NOMO-1 (cell line): ENCODE data around the gene ZCCHC2.
A peak's percentile ranks its signal among the peaks of the same experiment; 100 is the strongest.

Experiments
- DNase-seq, 2 experiments: peaks; one replicate each; lab custom pipeline; 2025; ENCODE audit not compliant: unreplicated experiment in 2 of 2; lab: John Stamatoyannopoulos, UW

Gene ZCCHC2

DNA sequence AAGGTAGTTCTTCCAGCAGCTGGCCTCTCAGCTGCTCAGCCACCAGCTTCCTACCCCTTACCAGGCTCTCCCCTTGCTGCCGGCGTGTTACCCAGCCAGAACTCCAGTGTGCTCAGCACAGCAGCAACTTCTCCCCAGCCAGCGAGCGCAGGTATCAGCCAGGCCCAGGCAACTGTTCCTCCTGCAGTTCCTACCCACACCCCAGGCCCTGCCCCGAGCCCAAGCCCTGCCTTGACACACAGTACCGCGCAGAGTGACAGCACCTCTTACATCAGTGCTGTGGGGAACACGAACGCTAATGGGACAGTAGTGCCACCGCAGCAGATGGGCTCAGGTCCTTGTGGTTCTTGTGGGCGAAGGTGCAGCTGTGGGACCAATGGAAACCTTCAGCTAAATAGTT lies 52.0 kb downstream of the ZCCHC2 start:
- no peak for DNase-seq

DNA sequence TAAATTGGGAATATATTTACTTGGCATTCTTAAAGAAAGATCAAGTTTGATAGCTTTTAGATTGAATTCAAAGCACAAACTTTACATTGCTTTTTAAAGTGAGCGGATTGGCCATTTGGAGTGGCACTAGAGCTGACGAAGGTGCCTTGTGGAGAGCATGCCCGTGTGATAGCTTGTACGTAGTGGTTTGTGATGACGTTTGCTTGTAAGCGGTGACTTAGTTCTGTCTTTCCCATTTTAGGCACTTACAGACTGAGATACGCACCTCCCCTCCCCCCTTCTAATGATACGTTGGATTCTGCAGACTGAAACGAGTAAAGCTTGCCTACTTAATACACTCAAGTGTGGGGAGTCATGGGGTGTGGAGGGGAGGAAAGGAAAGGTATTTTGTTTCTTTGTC lies 53.4 kb downstream of the ZCCHC2 start:
- DNase-seq, result no peak

DNA sequence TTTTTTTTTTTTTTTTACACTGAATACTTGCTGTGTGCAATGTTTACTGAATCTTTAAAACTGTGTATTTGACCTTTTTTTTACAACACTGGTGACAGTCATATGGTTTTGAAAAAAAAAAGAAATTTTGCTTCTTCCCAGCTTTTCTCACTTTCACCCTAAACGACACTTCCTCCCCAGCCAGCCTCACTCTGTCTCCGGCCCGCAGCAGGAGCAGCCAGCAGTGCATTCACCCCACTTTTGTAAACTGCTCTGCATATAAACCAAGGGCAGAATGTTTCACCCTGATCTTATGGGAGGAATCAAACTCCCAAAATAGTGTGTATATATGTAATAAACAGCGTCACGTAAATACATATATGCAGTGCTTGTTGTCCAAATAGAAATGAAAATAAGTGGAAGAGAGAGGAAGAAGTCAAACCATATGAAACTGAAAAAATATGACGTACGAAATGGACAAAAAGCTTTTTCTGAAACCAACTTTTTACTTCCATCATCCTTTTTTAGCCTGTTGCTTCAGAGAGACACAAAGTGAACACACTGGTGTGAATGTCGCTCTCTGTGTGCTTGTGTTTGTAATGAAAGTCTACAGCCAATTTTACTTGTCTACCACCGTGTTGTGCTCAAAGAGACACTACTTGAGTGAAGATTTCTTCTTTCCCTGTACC lies 54.2 kb downstream of the ZCCHC2 start:
- no peak for DNase-seq

DNA sequence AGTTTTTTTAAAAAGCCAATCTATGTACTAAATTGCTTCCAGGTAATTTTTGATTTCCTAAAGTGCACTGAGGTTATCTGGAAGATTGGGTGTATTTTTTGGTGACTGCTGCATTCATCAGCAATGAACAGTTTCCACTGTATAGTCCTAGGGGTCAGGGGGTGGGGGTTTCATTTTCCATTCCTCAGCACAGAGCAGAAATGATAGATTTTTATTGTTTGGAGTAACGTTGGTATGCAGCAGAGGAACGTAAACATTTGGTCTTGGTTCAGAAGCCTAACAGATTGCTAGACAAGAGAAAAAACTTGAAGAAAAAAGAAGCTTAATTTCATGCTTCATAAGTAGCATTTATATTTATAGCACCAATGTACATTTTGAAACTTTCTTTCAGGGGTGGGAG lies 54.9 kb downstream of the ZCCHC2 start:
- no peak for DNase-seq

DNA sequence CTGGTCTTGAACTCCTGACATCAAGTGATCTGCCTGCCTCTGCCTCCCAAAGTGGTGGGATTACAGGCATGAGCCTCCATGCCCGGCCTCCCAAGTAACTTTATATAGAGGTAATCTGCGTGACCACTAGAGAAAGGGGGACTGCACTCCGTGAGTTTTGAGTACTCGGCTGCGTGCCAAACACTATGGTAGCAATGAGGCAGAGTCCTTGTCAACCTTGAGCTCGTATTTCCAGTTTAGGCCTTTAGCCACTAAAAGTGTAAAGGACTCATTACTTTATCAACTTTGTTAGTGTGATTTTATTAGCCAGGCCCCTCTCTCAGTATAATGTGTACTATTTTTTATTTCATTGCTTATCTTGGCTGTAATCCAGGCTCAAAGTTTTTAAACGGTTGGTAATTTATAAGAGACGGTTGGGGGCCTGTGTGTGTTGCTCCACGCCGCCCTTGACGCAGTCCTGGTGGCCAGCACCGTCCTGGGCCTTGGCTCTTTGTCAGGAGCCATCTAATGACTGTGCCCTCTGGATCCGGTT lies 56.2 kb downstream of the ZCCHC2 start:
- no peak for DNase-seq

DNA sequence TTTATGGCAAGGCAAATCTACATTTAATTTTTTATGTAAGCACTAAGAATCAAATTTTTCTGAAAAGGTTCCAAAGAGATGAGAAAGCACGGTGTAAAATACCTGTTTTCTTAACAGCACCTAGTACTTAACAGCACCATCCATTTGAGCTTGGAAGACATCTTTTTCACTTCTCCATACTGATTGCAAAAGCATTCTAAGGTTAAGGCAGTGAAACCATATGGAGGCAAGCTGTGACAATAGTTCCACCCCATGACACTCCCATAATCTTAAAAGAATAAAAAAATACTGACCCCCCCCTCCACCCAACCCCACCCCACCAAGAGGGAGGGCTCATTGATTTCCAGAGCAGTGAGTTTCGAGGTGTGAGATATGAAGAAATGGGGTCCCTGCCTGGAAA lies 60.6 kb downstream of the ZCCHC2 start:
- DNase-seq, result peak; percentile 8 to 63

DNA sequence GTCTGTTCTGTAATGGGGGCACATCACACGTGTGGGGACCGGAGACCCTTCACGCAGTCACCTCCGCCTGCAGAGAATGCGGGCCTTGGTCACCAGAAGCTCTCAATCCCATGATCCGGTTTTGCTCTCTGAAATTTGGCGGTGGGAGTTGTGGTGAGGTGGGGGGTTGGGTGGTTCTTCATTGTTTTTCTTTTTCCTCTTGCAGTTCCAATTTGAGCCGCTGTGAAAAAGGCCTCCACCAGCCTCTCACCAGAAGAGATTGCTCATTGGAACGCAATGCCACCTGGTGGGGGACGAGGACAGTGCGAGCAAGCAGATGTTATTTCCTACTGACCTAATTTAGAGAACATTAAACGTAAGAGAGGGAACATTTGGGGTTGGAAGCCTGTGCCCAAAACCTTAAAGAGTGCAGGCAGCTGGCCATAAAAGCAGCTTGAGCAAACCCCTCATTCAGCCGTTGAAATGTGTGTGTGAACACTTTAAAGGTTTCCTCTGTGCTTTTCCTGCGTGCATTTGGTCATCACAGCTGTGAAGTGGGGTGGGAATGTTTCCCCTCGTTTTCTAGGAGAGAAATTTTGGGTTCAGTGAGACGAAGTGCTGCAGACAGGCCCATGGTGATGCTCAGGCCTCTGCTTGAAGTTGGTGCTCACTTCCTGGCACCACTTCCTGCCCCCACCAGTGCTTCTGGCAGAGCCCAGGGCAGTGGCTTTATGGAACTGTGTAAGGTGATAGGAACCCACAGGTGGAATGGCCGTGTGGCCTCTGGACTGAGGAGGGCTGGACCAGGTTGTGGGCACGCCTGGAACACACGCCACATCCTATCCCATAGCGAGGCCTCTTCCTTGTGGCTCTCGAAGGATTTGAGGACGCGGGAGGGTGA lies 61.7 kb downstream of the ZCCHC2 start:
- peak; percentile 55 to 78 for DNase-seq

DNA sequence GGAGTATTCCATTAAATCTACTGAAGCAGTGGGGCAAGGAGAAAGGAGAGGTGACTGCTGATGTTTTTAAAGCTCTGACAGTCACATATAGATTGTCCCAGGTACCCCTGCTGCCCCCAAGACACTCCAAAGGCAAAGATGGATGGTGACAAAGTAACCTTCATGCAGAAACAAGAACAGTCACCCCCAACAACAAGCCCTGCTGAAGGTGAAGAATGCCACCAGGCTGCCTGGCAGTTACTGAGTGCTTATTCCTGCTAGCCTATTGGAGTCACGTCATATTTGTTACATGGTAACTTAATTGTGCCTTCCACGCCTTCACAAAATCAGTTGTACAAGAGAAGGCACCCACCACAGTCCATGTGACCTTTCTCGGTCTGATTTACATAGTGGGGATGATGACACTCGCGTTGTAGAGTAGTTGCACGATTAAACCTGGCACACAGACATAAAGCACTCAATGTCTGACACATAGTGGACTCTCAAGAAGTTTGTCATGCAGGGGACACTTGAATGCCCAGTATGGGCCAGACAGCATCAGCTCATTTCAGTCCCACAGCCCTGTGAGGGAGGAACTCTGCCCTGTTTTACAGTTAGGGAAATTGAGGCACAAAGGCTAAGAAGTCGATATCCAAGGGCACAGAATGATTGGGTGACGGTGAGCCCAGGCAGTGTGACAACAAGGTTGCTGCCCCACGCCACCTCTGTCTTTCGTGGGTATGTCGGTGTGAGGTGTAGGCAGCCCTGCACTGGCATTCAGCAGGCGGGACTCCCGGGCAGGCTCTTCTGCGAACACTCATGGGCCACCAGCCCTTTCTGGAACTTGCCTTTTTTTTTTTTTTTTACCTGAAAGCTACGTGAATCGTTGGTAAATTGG lies 62.7 kb downstream of the ZCCHC2 start:
- no peak for DNase-seq

DNA sequence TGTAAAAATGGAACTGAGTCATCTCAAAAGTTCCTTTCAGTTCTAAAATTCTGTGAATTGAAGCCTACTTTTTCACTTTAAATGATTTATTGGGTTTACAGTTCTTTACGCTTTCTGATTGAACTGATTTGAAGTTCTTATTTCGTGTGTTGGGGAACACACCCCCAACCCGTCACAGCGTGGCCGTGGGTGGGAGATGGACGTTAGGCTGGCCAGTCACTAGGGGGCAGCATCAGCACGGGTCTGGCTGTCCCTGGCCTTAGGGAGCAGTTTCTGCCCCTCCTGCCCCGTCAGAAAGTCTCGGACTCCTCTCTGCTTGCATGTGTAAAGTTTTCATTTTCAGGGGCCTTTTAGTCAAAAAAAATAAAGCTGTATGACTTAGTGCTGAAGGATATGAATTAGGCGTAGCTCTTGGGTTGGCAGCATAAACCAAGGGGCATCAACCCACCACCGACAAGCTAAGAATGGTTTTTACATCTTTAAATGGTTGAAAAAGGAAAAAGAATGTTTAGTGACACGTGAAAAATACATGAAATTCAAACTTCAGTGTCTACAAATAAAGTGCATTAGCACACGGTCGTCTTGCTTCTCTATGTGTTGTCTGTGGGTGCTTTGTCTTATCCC lies 63.4 kb downstream of the ZCCHC2 start:
- DNase-seq, result peak; percentile 49 to 58

DNA sequence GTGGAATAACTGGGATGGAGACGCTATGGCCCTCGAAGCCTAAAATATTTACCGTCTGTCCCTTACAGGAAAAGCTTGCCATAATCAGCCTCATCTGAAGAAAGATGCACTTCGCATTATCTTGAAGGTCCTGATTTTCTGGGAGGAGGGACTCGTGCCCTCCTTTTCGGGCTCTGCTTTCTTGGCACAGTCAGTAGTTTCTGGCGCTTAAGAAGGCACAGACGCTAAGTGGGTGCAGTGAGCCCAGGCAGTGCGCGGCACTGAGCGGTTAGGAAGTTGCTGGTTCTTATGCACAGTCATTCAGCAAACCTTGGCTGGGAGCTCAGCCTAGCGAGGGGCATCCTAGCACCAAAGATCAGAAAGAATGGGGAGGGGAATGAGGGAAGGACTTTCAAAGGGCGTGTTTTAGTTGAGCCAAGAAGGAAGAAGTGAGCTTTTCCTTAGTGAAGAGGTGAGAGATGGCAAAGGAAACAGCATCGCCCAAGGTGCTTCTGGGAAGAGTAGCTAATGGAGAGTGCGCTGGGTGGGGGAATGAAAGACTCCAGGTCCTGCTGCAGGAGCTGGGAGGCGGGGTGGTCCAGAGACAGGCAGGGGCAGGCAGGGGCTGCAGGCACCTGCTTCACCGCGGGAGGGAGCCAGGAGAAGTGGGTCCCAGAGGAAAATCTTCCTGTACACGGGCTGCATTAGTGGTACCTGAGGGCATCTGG lies 64.1 kb downstream of the ZCCHC2 start:
- no peak for DNase-seq

DNA sequence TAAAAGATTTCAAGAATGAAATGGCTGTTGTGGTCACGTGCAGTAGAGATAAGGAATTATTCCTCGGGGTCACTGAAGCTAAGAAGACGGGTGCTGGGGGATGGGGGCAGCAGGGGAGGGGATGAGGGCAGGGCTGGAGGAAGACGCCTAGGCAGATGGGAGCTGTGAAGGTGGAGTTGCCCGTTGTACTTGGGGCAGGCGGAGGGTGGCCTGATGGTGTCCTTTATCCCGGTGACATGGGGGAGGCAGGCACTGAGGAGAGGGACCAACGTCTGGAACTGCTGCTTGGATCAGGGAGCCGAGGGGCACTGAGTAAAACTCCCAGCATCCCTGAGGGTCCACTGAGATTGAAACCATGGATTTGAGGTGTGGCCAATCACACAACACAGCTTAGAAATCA lies 64.9 kb downstream of the ZCCHC2 start:
- no peak for DNase-seq

DNA sequence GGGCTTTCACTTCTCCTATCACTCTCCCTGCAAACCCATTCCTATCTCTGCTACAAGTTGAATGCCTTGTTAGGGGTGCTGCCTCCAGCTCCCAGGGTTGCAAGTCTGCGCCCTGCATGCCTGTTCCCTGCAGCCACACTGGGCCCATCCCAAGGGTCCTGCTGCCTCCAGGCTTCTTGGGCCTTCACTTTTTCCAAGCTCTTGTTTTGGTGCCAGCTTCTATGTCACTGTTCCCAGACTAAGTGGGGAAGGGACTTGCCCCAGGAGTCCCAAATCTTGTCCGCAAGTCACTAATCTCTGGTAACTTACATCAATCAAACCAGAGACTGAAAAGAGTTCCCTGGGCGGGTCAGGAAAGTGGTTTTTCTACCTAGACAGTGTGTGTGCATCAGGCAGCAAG lies 65.4 kb downstream of the ZCCHC2 start:
- no peak for DNase-seq

DNA sequence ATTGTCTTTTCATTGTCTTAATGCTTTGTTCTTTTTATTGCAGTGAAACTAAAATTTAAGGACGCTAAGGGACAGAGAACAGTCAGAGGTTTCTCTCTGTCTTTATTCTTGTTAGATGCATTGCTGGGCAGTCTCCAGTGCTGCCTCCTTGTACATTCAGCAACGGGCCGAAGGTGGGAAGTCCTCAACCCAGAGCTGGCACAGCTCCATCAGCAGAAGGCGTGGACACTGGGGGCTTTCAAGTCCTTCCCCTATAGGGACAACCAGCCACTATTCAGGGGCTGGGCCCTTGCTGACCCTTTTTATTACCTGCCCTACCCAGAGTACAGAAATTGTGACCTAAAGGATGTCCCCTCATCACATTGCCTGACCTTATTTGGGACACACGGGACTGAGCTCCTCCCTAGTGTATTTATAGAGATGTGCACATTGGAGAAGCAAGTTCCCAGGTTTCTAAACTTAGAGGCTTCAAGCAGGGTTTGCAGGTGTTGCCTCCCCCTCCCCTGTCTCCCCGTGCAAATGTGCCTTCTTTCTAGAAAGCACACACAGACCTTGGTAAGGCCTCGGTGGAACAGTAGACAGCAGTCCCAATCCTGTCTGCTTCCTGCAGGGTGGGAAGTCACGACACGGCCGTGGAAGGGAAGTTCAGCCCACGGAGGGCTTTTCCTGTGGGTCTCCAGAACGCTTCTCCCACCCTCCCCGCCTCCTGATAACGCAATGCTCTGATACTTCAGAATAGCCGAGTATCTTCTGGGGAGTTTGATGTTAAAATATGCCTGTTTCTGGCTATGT lies 68.2 kb downstream of the ZCCHC2 start:
- no peak for DNase-seq

DNA sequence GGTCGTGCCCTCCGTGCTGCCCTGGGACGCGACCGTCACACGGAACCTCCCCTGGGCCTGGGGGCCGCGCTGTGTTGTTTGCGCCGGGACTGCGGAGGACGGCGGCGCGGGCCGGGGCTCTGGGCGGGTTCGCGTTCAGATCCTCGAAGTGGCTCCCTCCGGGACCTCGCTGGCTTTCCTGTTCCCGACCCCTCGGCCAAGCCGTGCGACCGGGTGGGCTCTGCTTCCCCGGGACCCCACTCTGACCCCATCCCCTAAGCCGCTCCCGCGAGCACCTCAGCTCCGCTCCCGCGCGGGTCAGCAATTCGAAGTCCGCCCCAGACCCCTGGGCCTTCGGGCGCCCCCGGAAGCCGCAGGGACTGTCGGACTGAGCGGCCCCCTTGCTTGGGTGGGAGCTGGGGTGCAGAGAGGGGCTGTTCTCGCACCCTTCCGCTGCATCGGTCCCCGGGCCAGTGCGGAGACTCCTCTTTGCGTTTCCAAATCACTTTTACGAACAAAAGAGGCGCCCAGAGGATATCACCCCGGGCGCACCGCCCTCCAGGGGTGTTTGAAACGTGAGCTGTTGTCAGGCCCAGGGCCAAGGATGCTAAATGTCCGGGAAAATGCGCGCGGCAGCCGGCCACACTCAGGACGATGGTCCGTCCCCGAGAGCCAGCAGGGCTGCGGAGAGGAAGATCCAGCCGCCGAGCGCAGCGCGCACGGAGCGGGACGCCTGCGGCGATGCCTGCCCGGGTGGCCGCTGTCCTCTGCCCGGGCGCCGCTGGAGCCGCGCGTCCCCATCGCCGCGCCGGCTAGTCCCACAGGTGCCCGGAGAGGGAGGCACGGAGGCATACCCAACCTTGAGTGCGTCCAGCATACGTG lies 73.5 kb downstream of the ZCCHC2 start:
- DNase-seq, result no peak

DNA sequence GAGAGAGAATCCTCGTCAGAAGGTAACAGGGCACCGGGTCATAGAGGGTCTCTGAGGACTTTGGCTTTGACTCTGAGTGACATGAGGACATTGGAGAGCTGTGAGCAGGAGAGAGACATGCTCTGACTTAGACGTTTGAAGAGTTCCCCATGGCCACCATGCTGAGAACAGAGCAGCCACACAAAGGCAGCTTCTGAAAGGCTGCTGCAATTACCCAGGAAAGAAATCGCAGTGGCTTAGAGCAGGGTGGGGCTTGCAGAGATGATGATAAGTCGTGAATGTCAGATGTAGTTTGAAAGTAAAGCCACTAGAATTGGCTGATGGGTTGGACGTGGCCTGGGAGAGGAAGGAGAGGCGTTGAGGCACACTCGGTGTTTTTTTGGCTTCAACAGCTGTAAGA lies 79.0 kb downstream of the ZCCHC2 start:
- no peak for DNase-seq

DNA sequence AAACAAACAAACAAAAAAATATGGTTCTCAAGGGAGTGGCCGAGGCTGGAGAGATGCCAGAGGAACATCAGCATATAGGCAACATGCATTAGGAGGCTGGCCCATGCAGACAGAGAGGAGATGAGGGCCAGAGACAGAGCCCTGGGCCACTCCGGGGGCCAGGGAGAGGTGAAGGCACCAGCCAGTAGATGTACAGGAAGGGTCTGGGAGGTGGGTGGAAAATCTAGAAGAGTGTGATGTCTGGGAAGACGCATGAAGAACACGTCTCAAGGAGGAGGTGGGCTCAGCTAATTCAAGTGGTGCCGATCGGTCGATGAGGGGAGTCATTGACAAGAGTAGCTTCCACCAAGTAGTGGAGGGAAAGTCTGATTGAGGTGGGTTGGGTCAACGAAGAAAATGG lies 79.9 kb downstream of the ZCCHC2 start:
- DNase-seq, result no peak

DNA sequence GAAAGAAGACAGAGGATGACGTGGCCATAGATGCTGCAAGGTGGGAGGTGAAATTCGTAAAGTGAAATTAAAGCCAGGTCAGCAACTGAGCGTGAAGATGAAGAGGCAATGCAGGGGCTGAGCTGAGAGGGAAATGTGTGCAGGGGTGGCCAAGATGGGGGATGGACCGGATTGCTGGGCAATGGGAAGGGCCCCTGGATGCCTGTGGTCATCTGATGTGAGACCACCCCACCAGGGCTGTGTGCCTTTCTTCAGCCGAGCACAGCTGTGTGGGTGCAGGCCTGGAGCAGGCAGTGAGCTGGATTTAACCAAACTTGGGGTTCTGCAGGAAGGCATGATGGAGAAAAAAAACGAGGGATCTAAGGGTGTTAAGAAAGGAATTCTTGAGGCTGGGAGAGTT lies 80.4 kb downstream of the ZCCHC2 start:
- DNase-seq, result no peak

DNA sequence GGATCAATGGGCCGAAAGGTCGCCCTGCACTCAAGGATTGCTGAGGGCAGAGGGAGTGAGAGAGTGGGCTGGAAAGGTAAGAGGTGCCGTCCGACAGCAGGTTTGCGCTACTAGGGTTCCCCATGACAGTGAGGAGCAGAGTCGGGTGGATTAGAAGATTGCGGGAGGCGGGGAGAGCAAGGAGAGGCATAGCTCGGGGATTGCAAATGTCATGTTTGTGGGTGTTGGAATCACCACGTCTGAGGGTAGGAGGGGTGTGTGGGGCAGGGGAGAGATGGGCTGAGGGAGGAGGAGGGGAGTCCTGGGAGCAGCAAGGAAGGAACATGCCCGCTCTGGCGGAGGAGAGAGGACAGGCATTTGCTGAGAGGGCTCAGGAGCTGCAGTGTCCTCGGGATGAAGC lies 81.2 kb downstream of the ZCCHC2 start:
- no peak for DNase-seq
